WTC11 (cell line): ENCODE measurements around the gene MIP. TPM values are rescaled to one million over a fixed set of nuclear protein-coding genes. Genes with fewer than 3 reads are reported as not detected.
A peak's percentile ranks its signal among the peaks of the same experiment; 100 is the strongest.

Source experiments
- CREM ChIP-seq: sonication (generic); formaldehyde crosslinking; IDR thresholded peaks from 2 replicates; pipeline ENCODE4 v1.8.1; 2022; ENCODE audit warnings: mild to moderate bottlenecking, missing genetic modification reagents, moderate library complexity
- CTCF ChIP-seq: fragments of 200-600 bp; IDR thresholded peaks from 2 replicates; pipeline ENCODE4 v1.8.0; 2022; ENCODE audit warnings: antibody characterized with exemption
- JUN ChIP-seq: sonication (generic); formaldehyde crosslinking; IDR thresholded peaks from 2 replicates; pipeline ENCODE4 v1.8.0; 2023; ENCODE audit warnings: mild to moderate bottlenecking, missing genetic modification reagents
- NFATC4 ChIP-seq: fragments of 250-450 bp; sonication (Bioruptor Pico); IDR thresholded peaks from 2 replicates; pipeline ENCODE4 v1.9.0; 2021; ENCODE audit warnings: mild to moderate bottlenecking
- NFE2L1 ChIP-seq: sonication (generic); formaldehyde crosslinking; IDR thresholded peaks from 2 replicates; pipeline ENCODE4 v1.8.1; 2023; ENCODE audit warnings: missing genetic modification reagents
- SMAD4 ChIP-seq: sonication (generic); formaldehyde crosslinking; IDR thresholded peaks from 2 replicates; pipeline ENCODE4 v1.8.0; 2022; ENCODE audit warnings: mild to moderate bottlenecking, missing genetic modification reagents
- USF2 ChIP-seq: sonication (generic); formaldehyde crosslinking; IDR thresholded peaks from 2 replicates; pipeline ENCODE4 v1.8.1; 2023; ENCODE audit warnings: mild to moderate bottlenecking, missing genetic modification reagents, moderate library complexity
- ZNF425 ChIP-seq: fragments of 250-450 bp; sonication (Bioruptor Pico); conservative IDR thresholded peaks from 2 replicates; pipeline ENCODE4 v1.9.0; 2021; ENCODE audit warnings: mild to moderate bottlenecking
- ZSCAN18 ChIP-seq: fragments of 250-450 bp; sonication (Bioruptor Pico); IDR thresholded peaks from 2 replicates; pipeline ENCODE4 v2.1.2; 2022; ENCODE audit warnings: mild to moderate bottlenecking, moderate library complexity
- total RNA-seq: library from RNA; stranded (reverse); gene quantifications from 3 replicates; pipeline ENCODE4 v1.2.3, GENCODE V29; 2021
- TF ChIP-seq, protein P1 (sequence below): sonication (generic); formaldehyde crosslinking; IDR thresholded peaks from 2 replicates; pipeline ENCODE4 v1.8.0; 2022; ENCODE audit warnings: mild to moderate bottlenecking, missing genetic modification reagents
- TF ChIP-seq, protein P2 (sequence below): sonication (generic); formaldehyde crosslinking; IDR thresholded peaks from 2 replicates; pipeline ENCODE4 v1.8.1; 2022; ENCODE audit warnings: mild to moderate bottlenecking, moderate library complexity, missing genetic modification reagents
- TF ChIP-seq, protein P3 (sequence below): fragments of 250-450 bp; sonication (Bioruptor Pico); IDR thresholded peaks from 2 replicates; pipeline ENCODE4 v1.8.0; 2021; ENCODE audit warnings: mild to moderate bottlenecking
- TF ChIP-seq, protein P4 (sequence below): fragments of 250-450 bp; sonication (Bioruptor Pico); IDR thresholded peaks from 2 replicates; pipeline ENCODE4 v1.9.0; 2021; ENCODE audit warnings: mild to moderate bottlenecking
- TF ChIP-seq, protein P5 (sequence below): sonication (generic); formaldehyde crosslinking; IDR thresholded peaks from 2 replicates; pipeline ENCODE4 v1.8.1; 2023; ENCODE audit warnings: mild to moderate bottlenecking, missing genetic modification reagents

The MIP gene
- total RNA-seq, 1 experiment from 2014 or later, result not detected

DNA sequence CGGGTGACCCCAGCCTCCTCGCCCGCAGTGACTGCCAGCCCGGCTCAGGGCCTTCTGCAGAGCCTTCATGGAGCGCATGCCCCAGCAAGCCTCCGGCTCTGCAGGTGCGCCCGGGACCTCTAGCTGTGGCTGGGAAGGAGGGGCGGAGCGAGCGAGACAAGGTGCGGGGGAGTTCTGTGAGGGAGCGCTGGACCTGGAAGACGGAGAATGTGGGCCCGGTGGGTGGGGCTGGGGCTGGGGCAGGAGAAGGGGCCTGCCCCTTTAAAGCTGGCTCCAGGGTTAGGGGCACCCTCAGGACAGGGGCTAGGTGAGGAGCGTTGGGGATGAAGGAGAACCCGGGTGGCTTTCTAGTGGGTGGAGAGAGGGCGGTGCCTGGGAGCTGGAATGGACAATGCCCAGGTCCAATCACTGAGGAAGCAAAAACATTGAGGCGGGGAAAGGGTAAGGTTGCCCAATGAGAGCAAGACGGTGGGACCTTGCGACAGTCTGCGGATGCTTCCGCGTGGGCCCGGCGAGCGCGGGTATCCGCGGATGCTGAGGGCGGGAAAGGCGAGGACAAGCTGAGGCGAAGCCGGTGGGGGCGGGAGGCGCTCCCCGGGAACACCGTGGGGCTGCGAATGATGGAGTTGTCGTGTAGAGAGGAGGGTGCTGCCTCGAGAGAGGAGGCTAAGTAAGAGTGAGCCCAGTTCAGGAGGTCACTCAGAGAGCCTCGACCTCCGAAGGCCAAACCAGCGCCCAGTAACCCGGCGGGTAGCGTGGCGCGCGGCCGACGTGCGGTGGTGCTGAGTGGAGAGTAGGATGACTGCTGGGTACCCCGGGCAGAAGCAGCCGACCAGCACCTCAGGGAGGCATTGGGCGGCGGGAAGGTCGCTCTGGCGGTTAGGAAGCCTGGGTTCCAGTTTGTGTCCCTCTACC is 33.8 kb upstream of the MIP start, which contains the start of gene GLS2 (continued):
- TF ChIP-seq ZSCAN18, result no peak
- TF ChIP-seq, protein P1, sequence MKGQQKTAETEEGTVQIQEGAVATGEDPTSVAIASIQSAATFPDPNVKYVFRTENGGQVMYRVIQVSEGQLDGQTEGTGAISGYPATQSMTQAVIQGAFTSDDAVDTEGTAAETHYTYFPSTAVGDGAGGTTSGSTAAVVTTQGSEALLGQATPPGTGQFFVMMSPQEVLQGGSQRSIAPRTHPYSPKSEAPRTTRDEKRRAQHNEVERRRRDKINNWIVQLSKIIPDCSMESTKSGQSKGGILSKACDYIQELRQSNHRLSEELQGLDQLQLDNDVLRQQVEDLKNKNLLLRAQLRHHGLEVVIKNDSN (CRISPR knock-in tag), result peak; percentile 79
- TF ChIP-seq NFATC4, result no peak
- TF ChIP-seq, protein P2, sequence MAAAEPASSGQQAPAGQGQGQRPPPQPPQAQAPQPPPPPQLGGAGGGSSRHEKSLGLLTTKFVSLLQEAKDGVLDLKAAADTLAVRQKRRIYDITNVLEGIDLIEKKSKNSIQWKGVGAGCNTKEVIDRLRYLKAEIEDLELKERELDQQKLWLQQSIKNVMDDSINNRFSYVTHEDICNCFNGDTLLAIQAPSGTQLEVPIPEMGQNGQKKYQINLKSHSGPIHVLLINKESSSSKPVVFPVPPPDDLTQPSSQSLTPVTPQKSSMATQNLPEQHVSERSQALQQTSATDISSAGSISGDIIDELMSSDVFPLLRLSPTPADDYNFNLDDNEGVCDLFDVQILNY (CRISPR knock-in tag), result peak; percentile 95
- peak; percentile 83; the same call in 1 of the 2 replicates for TF ChIP-seq CREM (CRISPR knock-in tag)
- peak; percentile 98 for TF ChIP-seq NFE2L1
- peak; percentile 99 for TF ChIP-seq JUN (CRISPR knock-in tag)
- TF ChIP-seq, protein P3, sequence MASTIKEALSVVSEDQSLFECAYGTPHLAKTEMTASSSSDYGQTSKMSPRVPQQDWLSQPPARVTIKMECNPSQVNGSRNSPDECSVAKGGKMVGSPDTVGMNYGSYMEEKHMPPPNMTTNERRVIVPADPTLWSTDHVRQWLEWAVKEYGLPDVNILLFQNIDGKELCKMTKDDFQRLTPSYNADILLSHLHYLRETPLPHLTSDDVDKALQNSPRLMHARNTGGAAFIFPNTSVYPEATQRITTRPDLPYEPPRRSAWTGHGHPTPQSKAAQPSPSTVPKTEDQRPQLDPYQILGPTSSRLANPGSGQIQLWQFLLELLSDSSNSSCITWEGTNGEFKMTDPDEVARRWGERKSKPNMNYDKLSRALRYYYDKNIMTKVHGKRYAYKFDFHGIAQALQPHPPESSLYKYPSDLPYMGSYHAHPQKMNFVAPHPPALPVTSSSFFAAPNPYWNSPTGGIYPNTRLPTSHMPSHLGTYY (CRISPR knock-in tag), result no peak
- TF ChIP-seq, protein P4, sequence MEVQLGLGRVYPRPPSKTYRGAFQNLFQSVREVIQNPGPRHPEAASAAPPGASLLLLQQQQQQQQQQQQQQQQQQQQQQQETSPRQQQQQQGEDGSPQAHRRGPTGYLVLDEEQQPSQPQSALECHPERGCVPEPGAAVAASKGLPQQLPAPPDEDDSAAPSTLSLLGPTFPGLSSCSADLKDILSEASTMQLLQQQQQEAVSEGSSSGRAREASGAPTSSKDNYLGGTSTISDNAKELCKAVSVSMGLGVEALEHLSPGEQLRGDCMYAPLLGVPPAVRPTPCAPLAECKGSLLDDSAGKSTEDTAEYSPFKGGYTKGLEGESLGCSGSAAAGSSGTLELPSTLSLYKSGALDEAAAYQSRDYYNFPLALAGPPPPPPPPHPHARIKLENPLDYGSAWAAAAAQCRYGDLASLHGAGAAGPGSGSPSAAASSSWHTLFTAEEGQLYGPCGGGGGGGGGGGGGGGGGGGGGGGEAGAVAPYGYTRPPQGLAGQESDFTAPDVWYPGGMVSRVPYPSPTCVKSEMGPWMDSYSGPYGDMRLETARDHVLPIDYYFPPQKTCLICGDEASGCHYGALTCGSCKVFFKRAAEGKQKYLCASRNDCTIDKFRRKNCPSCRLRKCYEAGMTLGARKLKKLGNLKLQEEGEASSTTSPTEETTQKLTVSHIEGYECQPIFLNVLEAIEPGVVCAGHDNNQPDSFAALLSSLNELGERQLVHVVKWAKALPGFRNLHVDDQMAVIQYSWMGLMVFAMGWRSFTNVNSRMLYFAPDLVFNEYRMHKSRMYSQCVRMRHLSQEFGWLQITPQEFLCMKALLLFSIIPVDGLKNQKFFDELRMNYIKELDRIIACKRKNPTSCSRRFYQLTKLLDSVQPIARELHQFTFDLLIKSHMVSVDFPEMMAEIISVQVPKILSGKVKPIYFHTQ (CRISPR knock-in tag), result no peak
- TF ChIP-seq CTCF, result no peak
- TF ChIP-seq, protein P5, sequence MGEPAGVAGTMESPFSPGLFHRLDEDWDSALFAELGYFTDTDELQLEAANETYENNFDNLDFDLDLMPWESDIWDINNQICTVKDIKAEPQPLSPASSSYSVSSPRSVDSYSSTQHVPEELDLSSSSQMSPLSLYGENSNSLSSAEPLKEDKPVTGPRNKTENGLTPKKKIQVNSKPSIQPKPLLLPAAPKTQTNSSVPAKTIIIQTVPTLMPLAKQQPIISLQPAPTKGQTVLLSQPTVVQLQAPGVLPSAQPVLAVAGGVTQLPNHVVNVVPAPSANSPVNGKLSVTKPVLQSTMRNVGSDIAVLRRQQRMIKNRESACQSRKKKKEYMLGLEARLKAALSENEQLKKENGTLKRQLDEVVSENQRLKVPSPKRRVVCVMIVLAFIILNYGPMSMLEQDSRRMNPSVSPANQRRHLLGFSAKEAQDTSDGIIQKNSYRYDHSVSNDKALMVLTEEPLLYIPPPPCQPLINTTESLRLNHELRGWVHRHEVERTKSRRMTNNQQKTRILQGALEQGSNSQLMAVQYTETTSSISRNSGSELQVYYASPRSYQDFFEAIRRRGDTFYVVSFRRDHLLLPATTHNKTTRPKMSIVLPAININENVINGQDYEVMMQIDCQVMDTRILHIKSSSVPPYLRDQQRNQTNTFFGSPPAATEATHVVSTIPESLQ (CRISPR knock-in tag), result peak; percentile 84
- TF ChIP-seq SMAD4 (CRISPR knock-in tag), result peak; percentile 86
- TF ChIP-seq ZNF425 (CRISPR knock-in tag), result no peak
- TF ChIP-seq USF2 (CRISPR knock-in tag), result no peak
